Heart right ventricle (tissue), 16 donors: ENCODE results near the gene PPIG. TPM values are rescaled to one million over a fixed set of nuclear protein-coding genes. Genes with fewer than 3 reads are reported as not detected.
"Not testable (repeated sequence)": the region's sequence is repeated elsewhere in the genome, so short reads cannot be mapped to it uniquely, and the experiment has no call there.

Experiments used
- ATAC-seq, 8 donors: fragments of 200-7000 bp; cut with Tn5 transposase; one replicate each; pipeline ENCODE4 v1.9.1; 2020; ENCODE audit warnings: mild to moderate bottlenecking in 8 of 8, moderate library complexity in 8 of 8, moderate number of reproducible peaks in 1 of 8
- DNase-seq, 2 donors: peaks; one replicate each; pipeline ENCODE4 v3.0.0-alpha.2; 2020
- H3K27ac ChIP-seq, 10 donors: fragments of 200-600 bp; sonication (generic) in 2 of 10; one replicate each; pipeline versions ENCODE4 v1.5.0 to v1.8.0; 2020 to 2022; ENCODE audit warnings: mild to moderate bottlenecking in 3 of 10
- H3K27me3 ChIP-seq, 7 donors: fragments of 200-600 bp; one replicate each; pipeline ENCODE4 v1.8.0; 2021 to 2022; ENCODE audit warnings: mild to moderate bottlenecking in 2 of 7
- H3K36me3 ChIP-seq, 9 donors: fragments of 200-600 bp; sonication (generic) in 1 of 9; one replicate each; pipeline versions ENCODE4 v1.5.0 to v1.8.0; 2020 to 2022; ENCODE audit warnings: mild to moderate bottlenecking in 2 of 9
- H3K4me1 ChIP-seq, 9 donors: fragments of 200-600 bp; sonication (generic) in 1 of 9; one replicate each; pipeline versions ENCODE4 v1.5.0 to v1.8.0; 2020 to 2022; ENCODE audit warnings: mild to moderate bottlenecking in 4 of 9
- H3K4me3 ChIP-seq, 10 donors: fragments of 200-600 bp; sonication (generic) in 2 of 10; one replicate each; pipeline versions ENCODE4 v1.5.0 to v1.8.0; 2020 to 2022; ENCODE audit warnings: mild to moderate bottlenecking in 7 of 10, moderate library complexity in 2 of 10
- H3K9me3 ChIP-seq, 11 donors: fragments of 200-600 bp in 10 of 11; sonication (generic) in 2 of 11; one replicate each; pipeline versions ENCODE4 v1.5.0 to v1.8.0; 2013 to 2022; ENCODE audit warnings: mild to moderate bottlenecking in 2 of 11, control low read depth in 1 of 11, moderate library complexity in 1 of 11
- CTCF ChIP-seq, 9 donors: fragments of 200-600 bp; sonication (generic) in 2 of 9; IDR thresholded peaks; one replicate each; pipeline versions ENCODE4 v1.5.0 to v1.8.0; 2021 to 2022; ENCODE audit warnings: antibody characterized with exemption in 9 of 9, mild to moderate bottlenecking in 5 of 9, moderate library complexity in 1 of 9
- WGBS, 2 donors: extraction: QIAGEN DNeasy Blood & Tissue Kit; methylation state at CpG; one replicate each; pipeline ENCODE4 v1.1.7; 2013; ENCODE audit warnings: inconsistent platforms in 1 of 2; 5-methylcytosine and 5-hydroxymethylcytosine counted together
- intact Hi-C, 10 donors: fragments of 100-400 bp; cut with DNase I; formaldehyde crosslinking; loops; one replicate each; pipeline versions ENCODE4 v1.11.1 to v1.14.2; 2022
- polyA plus RNA-seq, 2 donors: library from polyadenylated mRNA; stranded (reverse); fragments of 200-250 nt; gene quantifications; one replicate each; pipeline ENCODE4 v1.2.3, GENCODE V29; 2013
- total RNA-seq, 10 donors: library from RNA; stranded (reverse); fragmentation: NEBNext Ultra II Directional in 3 of 10; extraction: Animal tissue kit (Norgen Biotek cat#: 25700) in 3 of 10; gene quantifications; one replicate each; pipeline versions ENCODE4 v1.2.1 to v1.2.4, GENCODE V29; 2021 to 2023
- donor health status: Arrhythmogenic right ventricular cardiomyopathy.
- donor health status: ischemic (EF 13 %, LVEDD 7.1; RV severe dilation, severe dysfunction).
- donor health status: healthy with polysubstance abuse.
- donor health status: DM: no; HTN: yes; CAD: no.
- donor health status: DM: no; HTN: no; CAD: no.
- donor health status: ischemic (EF 25% LVEDD 6.9; RV normal size, moderate dysfunction).
- donor health status: ischemic (EF 25% LVEDD 5.7; RV mildly dilated, moderate dysfunction).
- donor health status: healthy.
- donor health status: DM: yes; HTN: yes; CAD: no.
- donor health status: Ischemic cardiomyopathy.
- donor health status: ischemic (EF 35%, LVEDD 5.7; RV mildly dilated, moderate dysfunction).
- donor health status: nonischemic (EF 11% LVEDD 7.7; RV severe dilation, severe dysfunction).
- donor health status: DM: yes; HTN: yes; CAD: no.
- donor health status: PGD.
- donor health status: ischemic (EF 29% LVEDD 5.4; RV normal size, mild dysfunction).
- donor health status: nonischemic (EF 23%, LVEDD 6.1; RV moderate dilation, normal function).

PPIG gene
- total and polyA plus RNA-seq, 12 donors, result 15.6 to 94.5 (median 40.9) TPM

- no peak for ATAC-seq
- no peak for TF ChIP-seq CTCF (IDR thresholded peaks at IDR 0.05)
- H3K4me3 ChIP-seq, result no peak overlapping the region
- no peak overlapping the region for H3K27ac ChIP-seq
- intact Hi-C loops, result no loop called here
- no peaks in the 10 kb centered on the region for H3K9me3 ChIP-seq
- H3K27me3 ChIP-seq, result no peaks in the 10 kb centered on the region
- H3K36me3 ChIP-seq, result peaks cover 0 to 21% (median 2%) of the 10 kb centered on the region in 9 donors
- H3K4me1 ChIP-seq, result peaks cover 0 to 21% (median 7%) of the 10 kb centered on the region in 9 donors
- DNase-seq, result no peak
Observed at GRCh38 chr2:169599568-169599967, 15.4 kb downstream of the PPIG start.

- TF ChIP-seq CTCF (IDR thresholded peaks at IDR 0.05), result no peak
- Histone ChIP-seq H3K27me3 (no peaks in the 10 kb centered on the region), H3K27ac (no peak overlapping the region), H3K36me3 (peaks cover 0 to 100% (median 55%) of the 10 kb centered on the region in 9 donors), H3K9me3 (peaks cover 0 to 5% (median 0%) of the 10 kb centered on the region in 11 donors), H3K4me1 (no peaks in the 10 kb centered on the region), H3K4me3 (no peak overlapping the region)
- intact Hi-C loops, result no loop called here
- 85 to 89% methylated on average over 2 of the region's 2 CpGs for WGBS, 2 donors
- ATAC-seq (no peak), DNase-seq (no peak)
Observed at GRCh38 chr2:169609264-169609663, 25.1 kb downstream of the PPIG start.

GRCh38 chr2:169613876-169614275 lies 29.7 kb downstream of the PPIG start:
- 86 to 92% methylated on average over 2 of the region's 2 CpGs for WGBS, 2 donors
- Histone ChIP-seq H3K27me3 (no peaks in the 10 kb centered on the region), H3K4me1 (no peaks in the 10 kb centered on the region), H3K27ac (no peak overlapping the region), H3K9me3 (peaks cover 0 to 21% (median 0%) of the 10 kb centered on the region in 11 donors), H3K4me3 (no peak overlapping the region), H3K36me3 (peaks cover 0 to 100% (median 63%) of the 10 kb centered on the region in 9 donors)
- no peak for ATAC-seq
- no peak for TF ChIP-seq CTCF (IDR thresholded peaks at IDR 0.05)
- no peak for DNase-seq
- intact Hi-C loops, result no loop called here

- H3K4me3 ChIP-seq, H3K4me1 ChIP-seq, H3K27ac ChIP-seq, H3K27me3 ChIP-seq, DNase-seq, intact Hi-C loops, ATAC-seq: not testable (repeated sequence)
- Histone ChIP-seq H3K9me3 (peaks cover 0 to 22% (median 0%) of the 10 kb centered on the region in 11 donors), H3K36me3 (peaks cover 0 to 100% (median 43%) of the 10 kb centered on the region in 9 donors)
- 98 to 100% methylated on average over 1 of the region's 1 CpG for WGBS, 2 donors
Observed at GRCh38 chr2:169615982-169616381, 31.8 kb downstream of the PPIG start.

GRCh38 chr2:169619946-169620345 lies 35.8 kb downstream of the PPIG start:
- Histone ChIP-seq H3K9me3 (peaks cover 0 to 22% (median 0%) of the 10 kb centered on the region in 11 donors), H3K27ac (no peak overlapping the region), H3K4me1 (no peaks in the 10 kb centered on the region), H3K27me3 (no peaks in the 10 kb centered on the region), H3K4me3 (no peak overlapping the region), H3K36me3 (peaks cover 0 to 98% (median 21%) of the 10 kb centered on the region in 9 donors)
- TF ChIP-seq CTCF (IDR thresholded peaks at IDR 0.05), result no peak
- 56 to 58% methylated on average over 3 of the region's 3 CpGs for WGBS, 2 donors
- no peak for DNase-seq
- intact Hi-C loops, result no loop called here
- ATAC-seq, result no peak
